Measurements from ENCODE around the gene TRPC4. TPM values are rescaled to one million over a fixed set of nuclear protein-coding genes. Genes with fewer than 3 reads are reported as not detected.

TRPC4 gene
- total RNA-seq, 1 donor from 2014 or later: 2.5 TPM

DNA sequence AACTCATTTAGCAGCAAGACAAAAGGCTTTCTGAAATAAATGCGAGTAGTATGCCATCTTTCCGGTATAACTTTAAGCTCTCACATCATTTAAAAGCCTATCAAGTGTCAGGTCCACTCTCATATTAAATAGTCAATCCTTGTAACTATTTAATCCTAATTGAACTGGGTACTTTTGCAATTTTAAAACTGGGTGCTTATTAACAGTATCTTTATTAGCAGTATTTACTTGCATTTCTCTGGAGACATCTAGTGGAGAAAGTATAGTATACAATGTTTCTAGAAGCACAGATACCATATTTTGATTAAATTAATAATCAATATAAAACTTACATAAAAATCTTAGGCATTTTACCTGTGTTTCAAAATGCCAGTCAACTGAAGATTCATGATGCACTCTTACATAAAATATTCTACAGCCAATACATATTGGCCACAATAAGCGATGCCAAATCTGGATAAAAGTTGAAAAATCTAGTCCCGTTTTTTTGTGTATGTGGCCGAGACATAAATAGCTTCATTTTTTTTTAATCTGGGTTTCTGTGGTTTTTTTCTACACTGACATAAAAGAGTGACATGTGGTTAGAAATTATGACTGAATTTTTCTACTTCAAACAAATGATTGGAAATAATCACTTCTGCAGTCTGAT, 266.7 kb downstream of the TRPC4 start:
- H3K27ac Mint-ChIP-seq (ENCODE audit: unreplicated experiment): no peak overlapping the region
- H3K4me1 Mint-ChIP-seq: peaks cover 49% of the 10 kb centered on the region
- H3K36me3 Mint-ChIP-seq (ENCODE audit: low read depth): peaks cover 3% of the 10 kb centered on the region
- peaks cover 6% of the 10 kb centered on the region for H3K9me3 Mint-ChIP-seq
- no peaks in the 10 kb centered on the region for H3K27me3 Mint-ChIP-seq (ENCODE audit: low read depth)
- peak overlapping the region; percentile 14 for H3K4me3 Mint-ChIP-seq
- DNase-seq (ENCODE audit: low read depth, low spot score): no peak
- TF ChIP-seq, protein P1, sequence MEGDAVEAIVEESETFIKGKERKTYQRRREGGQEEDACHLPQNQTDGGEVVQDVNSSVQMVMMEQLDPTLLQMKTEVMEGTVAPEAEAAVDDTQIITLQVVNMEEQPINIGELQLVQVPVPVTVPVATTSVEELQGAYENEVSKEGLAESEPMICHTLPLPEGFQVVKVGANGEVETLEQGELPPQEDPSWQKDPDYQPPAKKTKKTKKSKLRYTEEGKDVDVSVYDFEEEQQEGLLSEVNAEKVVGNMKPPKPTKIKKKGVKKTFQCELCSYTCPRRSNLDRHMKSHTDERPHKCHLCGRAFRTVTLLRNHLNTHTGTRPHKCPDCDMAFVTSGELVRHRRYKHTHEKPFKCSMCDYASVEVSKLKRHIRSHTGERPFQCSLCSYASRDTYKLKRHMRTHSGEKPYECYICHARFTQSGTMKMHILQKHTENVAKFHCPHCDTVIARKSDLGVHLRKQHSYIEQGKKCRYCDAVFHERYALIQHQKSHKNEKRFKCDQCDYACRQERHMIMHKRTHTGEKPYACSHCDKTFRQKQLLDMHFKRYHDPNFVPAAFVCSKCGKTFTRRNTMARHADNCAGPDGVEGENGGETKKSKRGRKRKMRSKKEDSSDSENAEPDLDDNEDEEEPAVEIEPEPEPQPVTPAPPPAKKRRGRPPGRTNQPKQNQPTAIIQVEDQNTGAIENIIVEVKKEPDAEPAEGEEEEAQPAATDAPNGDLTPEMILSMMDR (conservative IDR thresholded peaks at IDR 0.05): peak; percentile 74

DNA sequence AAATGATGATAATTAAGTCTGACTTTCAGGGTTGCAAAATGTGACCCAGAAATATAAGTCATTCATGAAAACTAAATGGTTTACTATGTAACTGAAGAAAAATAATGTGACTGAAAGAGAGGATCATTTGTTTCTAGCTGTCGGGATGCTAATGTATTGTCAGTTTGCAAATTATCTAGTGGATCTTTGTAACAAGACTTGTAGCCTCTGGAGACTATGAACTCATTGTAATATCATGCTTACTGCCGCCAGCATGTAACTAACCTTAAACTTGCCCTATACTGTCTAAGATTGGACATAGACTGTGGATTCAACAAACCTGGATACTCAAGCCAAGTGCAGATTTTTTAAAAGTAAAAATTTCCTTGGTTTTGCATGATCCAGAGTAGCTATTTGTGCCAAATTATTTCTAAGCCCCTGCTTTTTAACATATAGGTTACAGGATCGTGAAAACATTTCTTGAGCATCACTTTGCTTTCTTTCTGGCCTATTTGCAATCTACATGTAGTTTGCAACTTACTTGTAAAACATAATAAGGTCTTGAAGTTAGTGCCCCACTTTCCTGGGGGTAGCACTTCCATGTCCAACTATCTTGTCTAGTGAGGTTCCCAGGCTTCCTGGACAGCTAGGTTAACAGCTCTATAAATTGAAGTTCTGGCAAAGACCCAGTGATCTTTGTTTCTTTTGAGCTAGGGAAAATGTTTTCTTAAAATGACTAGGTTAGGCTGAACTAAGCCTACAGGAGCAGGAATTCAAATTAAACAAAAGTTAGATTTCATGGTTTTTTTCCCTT, 267.7 kb downstream of the TRPC4 start:
- Mint-ChIP-seq H3K4me3 (peak overlapping the region; percentile 66), H3K27ac (ENCODE audit: unreplicated experiment) (peak overlapping the region; percentile 46), H3K36me3 (ENCODE audit: low read depth) (peaks cover 3% of the 10 kb centered on the region), H3K4me1 (peaks cover 58% of the 10 kb centered on the region), H3K27me3 (ENCODE audit: low read depth) (no peaks in the 10 kb centered on the region), H3K9me3 (peaks cover 5% of the 10 kb centered on the region)
- TF ChIP-seq, protein P1 (conservative IDR thresholded peaks at IDR 0.05): no peak
- no peak for DNase-seq (ENCODE audit: low read depth, low spot score)

DNA sequence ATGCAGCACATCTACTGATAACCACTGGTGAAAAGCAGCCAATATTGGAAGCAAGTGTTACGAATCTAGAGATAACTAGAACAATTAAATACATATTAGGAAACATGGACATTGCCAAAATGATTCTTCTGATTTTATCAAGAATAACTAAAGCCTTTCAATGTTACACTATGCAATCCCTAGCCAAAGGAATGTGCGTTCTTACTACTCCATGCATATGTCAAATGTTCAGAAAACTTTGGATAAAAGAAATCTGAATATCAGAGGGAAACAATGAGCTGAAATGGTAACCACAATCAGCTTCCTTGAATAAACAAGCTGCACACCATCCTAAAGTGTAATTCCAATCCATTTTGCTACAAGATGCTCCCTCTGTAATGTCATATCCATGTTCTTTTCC, 270.1 kb downstream of the TRPC4 start:
- Mint-ChIP-seq H3K36me3 (ENCODE audit: low read depth) (no peaks in the 10 kb centered on the region), H3K4me1 (peaks cover 76% of the 10 kb centered on the region), H3K9me3 (no peaks in the 10 kb centered on the region), H3K4me3 (peak overlapping the region; percentile 4), H3K27me3 (ENCODE audit: low read depth) (no peaks in the 10 kb centered on the region), H3K27ac (ENCODE audit: unreplicated experiment) (no peak overlapping the region)
- TF ChIP-seq, protein P1 (conservative IDR thresholded peaks at IDR 0.05): no peak
- no peak for DNase-seq (ENCODE audit: low read depth, low spot score)

DNA sequence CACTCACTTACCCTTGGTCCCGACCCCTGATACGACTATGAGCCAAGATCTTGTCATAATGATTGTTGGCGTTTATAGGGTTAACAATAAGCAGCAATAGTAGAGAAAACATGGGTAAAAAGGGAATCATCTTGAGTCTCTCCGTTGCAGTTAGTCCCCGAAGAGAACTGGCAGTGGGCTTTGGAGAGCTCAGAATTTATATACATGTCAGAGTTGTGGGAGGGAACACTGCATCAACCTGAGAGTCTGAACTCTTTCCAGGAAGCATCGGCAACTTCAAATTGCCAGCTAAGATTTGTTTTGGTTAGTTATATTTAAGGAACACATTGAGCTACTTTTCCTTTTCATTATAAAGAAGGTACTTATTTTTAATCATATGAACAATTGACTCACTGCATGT, 271.0 kb downstream of the TRPC4 start, which contains the start of gene POSTN:
POSTN (minus strand) TSS at position 172 of the 400 bp plus-strand sequence; CDS start at position 130, 42 bp downstream.
- Mint-ChIP-seq H3K9me3 (no peaks in the 10 kb centered on the region), H3K4me3 (peak within 1 kb of the TSS; percentile 86), H3K27me3 (ENCODE audit: low read depth) (no peaks in the 10 kb centered on the region), H3K27ac (ENCODE audit: unreplicated experiment) (peak within 1 kb of the TSS; percentile 84), H3K4me1 (peaks cover 70% of the 10 kb centered on the region), H3K36me3 (ENCODE audit: low read depth) (no peaks in the 10 kb centered on the region)
- DNase-seq (ENCODE audit: low read depth, low spot score): no peak
- TF ChIP-seq, protein P1 (conservative IDR thresholded peaks at IDR 0.05): no peak

DNA sequence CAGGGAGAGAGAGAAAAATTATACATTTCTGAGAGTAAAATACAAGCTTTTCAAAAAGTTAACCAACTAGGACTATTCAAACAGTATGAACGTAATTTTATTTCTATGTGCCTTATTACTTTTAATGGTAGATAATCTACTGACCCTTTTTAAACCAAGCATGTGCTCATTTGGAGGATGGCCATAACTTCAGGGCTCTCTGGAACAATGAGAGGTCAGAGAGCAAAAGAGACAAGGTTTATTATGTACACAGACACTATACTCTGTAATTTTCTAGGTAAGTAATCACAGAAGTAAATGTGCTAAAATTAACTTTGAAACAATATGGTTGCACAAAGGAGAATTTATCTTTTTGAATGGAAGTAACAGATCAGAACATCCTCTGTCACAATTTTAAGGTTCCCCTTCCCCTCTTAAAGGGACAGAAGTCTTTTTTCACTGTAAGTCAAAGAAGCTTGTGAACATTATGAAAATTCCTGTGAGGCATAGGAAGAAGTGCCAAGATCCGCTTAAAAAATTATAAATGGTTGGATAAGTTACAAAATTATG, 272.0 kb downstream of the TRPC4 start:
- Mint-ChIP-seq H3K4me1 (peaks cover 63% of the 10 kb centered on the region), H3K27me3 (ENCODE audit: low read depth) (no peaks in the 10 kb centered on the region), H3K4me3 (peak overlapping the region; percentile 86), H3K9me3 (no peaks in the 10 kb centered on the region), H3K36me3 (ENCODE audit: low read depth) (no peaks in the 10 kb centered on the region), H3K27ac (ENCODE audit: unreplicated experiment) (peak overlapping the region; percentile 84)
- DNase-seq (ENCODE audit: low read depth, low spot score): no peak
- TF ChIP-seq, protein P1 (conservative IDR thresholded peaks at IDR 0.05): no peak
